Endothelial cell of umbilical vein (primary cell): Measurements from ENCODE around the gene CBX6. TPM values are rescaled to one million over a fixed set of nuclear protein-coding genes. Genes with fewer than 3 reads are reported as not detected.

Source experiments
- BruUV-seq: library from RNA; stranded (reverse); fragments of 400-500 nt; replicated peaks from 2 replicates; lab custom pipeline; 2021; lab: Mats Ljungman, UMichigan
- CTCF ChIA-PET: fragments of 300-600, 350-600 bp; sonication (Branson Sonifier 250); formaldehyde crosslinking; loops from one replicate; lab custom pipeline; 2021; ENCODE audit warnings: antibody characterized with exemption, inconsistent platforms; lab: Charles Lee
- POLR2A ChIA-PET: fragments of 300-600, 350-600 bp; sonication (Branson Sonifier 250); formaldehyde crosslinking; loops from one replicate; lab custom pipeline; 2021; ENCODE audit warnings: antibody characterized with exemption, inconsistent platforms; lab: Charles Lee
- DNase-seq: peaks from one replicate; pipeline ENCODE4 v3.0.0-alpha.2; 2011; ENCODE audit warnings: low read depth, low spot score
- FAIRE-seq: peaks from 2 replicates; lab custom pipeline; 2011; peaks lifted over from hg19 to GRCh38; lab: Jason Lieb, UNC
- H2AFZ ChIP-seq: 2 replicates; pipeline ENCODE4 v1.6.0; 2012; ENCODE audit warnings: low read depth, low read length, control low read depth, inconsistent platforms
- H3K27ac ChIP-seq: 2 replicates; pipeline ENCODE4 v1.5.1; 2011; ENCODE audit warnings: low read depth, mild to moderate bottlenecking, control low read depth, low read length, moderate library complexity; ENCODE audit not compliant: insufficient read depth
- H3K27me3 ChIP-seq, 2 experiments: 2 replicates each; pipeline versions ENCODE4 v1.6.0 to v1.6.1; 2011; ENCODE audit warnings: low read length in 2 of 2, mixed read lengths in 1 of 2; ENCODE audit not compliant: control insufficient read depth in 2 of 2, insufficient read depth in 2 of 2
- H3K36me3 ChIP-seq, 2 experiments: 2 replicates in 1 of 2; 3 replicates in 1 of 2; pipeline ENCODE4 v1.5.1; 2011; ENCODE audit warnings: low read length in 2 of 2, mild to moderate bottlenecking in 1 of 2, moderate library complexity in 1 of 2; ENCODE audit not compliant: control insufficient read depth in 2 of 2, insufficient read depth in 2 of 2; ENCODE audit errors: extremely low read depth in 1 of 2
- H3K4me1 ChIP-seq: 3 replicates; pipeline ENCODE4 v1.5.1; 2011; ENCODE audit warnings: mild to moderate bottlenecking, low read length; ENCODE audit not compliant: control insufficient read depth, insufficient read depth; ENCODE audit errors: extremely low read depth
- H3K4me2 ChIP-seq: 2 replicates; pipeline ENCODE4 v1.6.1; 2011; ENCODE audit warnings: low read length, control low read depth, mixed read lengths; ENCODE audit not compliant: insufficient read depth
- H3K4me3 ChIP-seq, 3 experiments: fragments of 200-600 bp in 1 of 3; sonication (generic), shearing (Covaris generic) in 1 of 3; replicated peaks in 1 of 3; 2 replicates each; pipeline ENCODE4 v1.5.1; 2011 to 2016; ENCODE audit warnings: control low read depth in 3 of 3, low read length in 3 of 3, mild to moderate bottlenecking in 2 of 3, inconsistent platforms in 1 of 3, low read depth in 1 of 3, moderate library complexity in 1 of 3; ENCODE audit not compliant: insufficient read depth in 1 of 3
- H3K79me2 ChIP-seq: 2 replicates; pipeline ENCODE4 v1.6.0; 2012; ENCODE audit warnings: low read length, inconsistent platforms; ENCODE audit not compliant: control insufficient read depth, insufficient read depth
- H3K9ac ChIP-seq: replicated peaks from 2 replicates; pipeline ENCODE3; 2011; ENCODE audit warnings: low read length, control low read depth; ENCODE audit not compliant: insufficient read depth; ENCODE audit errors: extremely low read depth
- H3K9me1 ChIP-seq: replicated peaks from 3 replicates; pipeline ENCODE4 v1.6.0; 2011; ENCODE audit warnings: mild to moderate bottlenecking, low read length; ENCODE audit not compliant: control insufficient read depth, insufficient read depth; ENCODE audit errors: extremely low read depth
- H3K9me3 ChIP-seq: replicated peaks from 2 replicates; pipeline ENCODE4 v1.5.1; 2012; ENCODE audit warnings: low read length, inconsistent platforms; ENCODE audit not compliant: control insufficient read depth, insufficient read depth
- H4K20me1 ChIP-seq: replicated peaks from 2 replicates; pipeline ENCODE3; 2011; ENCODE audit warnings: mild to moderate bottlenecking, low read length; ENCODE audit not compliant: control insufficient read depth, insufficient read depth; ENCODE audit errors: extremely low read depth
- EZH2 ChIP-seq: IDR thresholded peaks from 2 replicates; pipeline ENCODE4 v1.6.1; 2012; ENCODE audit warnings: borderline replicate concordance, low read depth, mild to moderate bottlenecking, moderate library complexity, low read length, inconsistent platforms; ENCODE audit not compliant: severe bottlenecking
- FOS ChIP-seq: IDR thresholded peaks from 2 replicates; pipeline ENCODE4 v1.6.1; 2011; ENCODE audit warnings: mild to moderate bottlenecking, low read length, moderate library complexity, borderline replicate concordance; ENCODE audit not compliant: insufficient read depth
- GATA2 ChIP-seq: IDR thresholded peaks from 2 replicates; pipeline ENCODE4 v1.7.0; 2011; ENCODE audit warnings: low read depth, mild to moderate bottlenecking, moderate library complexity, mixed read lengths, low read length; ENCODE audit not compliant: insufficient read length, insufficient read depth
- JUN ChIP-seq: IDR thresholded peaks from 2 replicates; pipeline ENCODE4 v1.6.1; 2011; ENCODE audit warnings: borderline replicate concordance, low read depth; ENCODE audit not compliant: insufficient read length, insufficient read depth
- MAX ChIP-seq: IDR thresholded peaks from 2 replicates; pipeline ENCODE4 v1.6.1; 2011; ENCODE audit not compliant: insufficient read depth, insufficient read length
- MYC ChIP-seq: IDR thresholded peaks from one replicate; pipeline ENCODE4 v1.6.1; 2011; ENCODE audit warnings: mild to moderate bottlenecking, low read depth, low read length
- POLR2AphosphoS5 ChIP-seq: IDR thresholded peaks from 2 replicates; pipeline ENCODE4 v1.6.1; 2012; ENCODE audit warnings: low read depth, mild to moderate bottlenecking, control low read depth, low read length, moderate library complexity; ENCODE audit not compliant: insufficient read depth
- dilution Hi-C: fragments of 300-500 bp; cut with MboI; formaldehyde crosslinking; loops from one replicate; pipeline ENCODE4 v1.15.0; 2019; ENCODE audit warnings: low sequenced_read_pairs; ENCODE audit not compliant: extremely low pct_ligation_motif_present
- intact Hi-C: fragments of 100-400 bp; cut with micrococcal nuclease; formaldehyde crosslinking; loops from one replicate; pipeline ENCODE4 v1.10.0; 2022
- polyA plus RNA-seq, 4 experiments: library from polyadenylated mRNA; depleted of rRNA in 3 of 4; stranded (reverse) in 3 of 4; unstranded in 1 of 4; fragments of >200 nt; gene quantifications; 2 replicates each; pipeline versions ENCODE4 v1.2.1 to v1.2.3, GENCODE V29; 2011 to 2012; ENCODE audit warnings: missing spikeins in 1 of 4
- total RNA-seq: library from RNA; stranded (reverse); gene quantifications from 2 replicates; pipeline ENCODE4 v1.2.3, GENCODE V29; 2021
- TF ChIP-seq, protein P1 (sequence below), 2 donors: IDR thresholded peaks; 1 replicate in 1 of 2; 2 replicates in 1 of 2; pipeline ENCODE4 v1.5.1; 2011; ENCODE audit warnings: low read length in 2 of 2, mild to moderate bottlenecking in 2 of 2, moderate library complexity in 2 of 2, control low read depth in 1 of 2, inconsistent platforms in 1 of 2, low read depth in 1 of 2; ENCODE audit not compliant: insufficient read depth in 1 of 2; ENCODE audit errors: extremely low read depth in 1 of 2

Gene CBX6
- total and polyA plus RNA-seq, 2 donors (not counting 3 experiments of a cell fraction or from before 2014, with no cell fraction given) = 14.9 to 62.6 TPM

- Histone ChIP-seq H3K36me3 (no peaks in the 10 kb centered on the region), H3K9me3 (no peaks in the 10 kb centered on the region), H3K4me3 (no peak overlapping the region), H4K20me1 (no peaks in the 10 kb centered on the region), H3K27me3 (peaks cover 7 to 18% of the 10 kb centered on the region in 2 experiments), H3K27ac (no peak overlapping the region), H3K79me2 (no peaks in the 10 kb centered on the region), H3K9me1 (no peaks in the 10 kb centered on the region), H3K4me2 (no peak overlapping the region), H3K9ac (no peak overlapping the region), H2AFZ (no peak overlapping the region), H3K4me1 (no peaks in the 10 kb centered on the region)
- no peak for DNase-seq
- dilution Hi-C loops (no loop called here), intact Hi-C loops (no loop called here)
- BruUV-seq = no TSS peak
- TF ChIP-seq GATA2 (no peak), JUN (no peak), FOS (no peak), MYC (no peak), MAX (no peak), EZH2 (no peak), POLR2AphosphoS5 (no peak)
- TF ChIP-seq, protein P1, sequence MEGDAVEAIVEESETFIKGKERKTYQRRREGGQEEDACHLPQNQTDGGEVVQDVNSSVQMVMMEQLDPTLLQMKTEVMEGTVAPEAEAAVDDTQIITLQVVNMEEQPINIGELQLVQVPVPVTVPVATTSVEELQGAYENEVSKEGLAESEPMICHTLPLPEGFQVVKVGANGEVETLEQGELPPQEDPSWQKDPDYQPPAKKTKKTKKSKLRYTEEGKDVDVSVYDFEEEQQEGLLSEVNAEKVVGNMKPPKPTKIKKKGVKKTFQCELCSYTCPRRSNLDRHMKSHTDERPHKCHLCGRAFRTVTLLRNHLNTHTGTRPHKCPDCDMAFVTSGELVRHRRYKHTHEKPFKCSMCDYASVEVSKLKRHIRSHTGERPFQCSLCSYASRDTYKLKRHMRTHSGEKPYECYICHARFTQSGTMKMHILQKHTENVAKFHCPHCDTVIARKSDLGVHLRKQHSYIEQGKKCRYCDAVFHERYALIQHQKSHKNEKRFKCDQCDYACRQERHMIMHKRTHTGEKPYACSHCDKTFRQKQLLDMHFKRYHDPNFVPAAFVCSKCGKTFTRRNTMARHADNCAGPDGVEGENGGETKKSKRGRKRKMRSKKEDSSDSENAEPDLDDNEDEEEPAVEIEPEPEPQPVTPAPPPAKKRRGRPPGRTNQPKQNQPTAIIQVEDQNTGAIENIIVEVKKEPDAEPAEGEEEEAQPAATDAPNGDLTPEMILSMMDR (IDR thresholded peaks at IDR 0.05; ENCODE audit: extremely low read depth in 1 of 2, insufficient read depth in 1 of 2, low read depth in 1 of 2, low read length in 2 of 2) = no peak
- no peak for FAIRE-seq
- ChIA-PET CTCF (interaction anchor here (0.7 to 1.8 kb wide), 4 partner anchors 10 to 1864 kb away, joined by 3 to 7 read pairs (median 4); no protein-coding TSS in a partner anchor), POLR2A (no interaction called here)
These were observed 18.4 kb upstream of the CBX6 start for GRCh38 chr22:38890377-38890776.
